ENCODE results near the gene DOCK2. TPM values are rescaled to one million over a fixed set of nuclear protein-coding genes. Genes with fewer than 3 reads are reported as not detected.

The DOCK2 gene
- total RNA-seq, 1 donor from 2014 or later: 1.1 TPM

GRCh38 chr5:169870211-169870610, 233.1 kb downstream of the DOCK2 start:
- Histone ChIP-seq H3K9me3 (ENCODE audit: low read depth) (no peaks in the 10 kb centered on the region), H4K20me1 (ENCODE audit: low read depth) (no peaks in the 10 kb centered on the region), H3K4me1 (peaks cover 17% of the 10 kb centered on the region), H2AFZ (replicated peaks) (peak overlapping the region; percentile 26), H3K4me3 (no peak overlapping the region), H3K9ac (no peak overlapping the region), H3K36me3 (no peaks in the 10 kb centered on the region), H3F3A (ENCODE audit: low read depth) (no peaks in the 10 kb centered on the region), H3K79me2 (ENCODE audit: low read depth) (no peaks in the 10 kb centered on the region), H3K4me2 (no peak overlapping the region), H3K27ac (no peak overlapping the region), H3K27me3 (no peaks in the 10 kb centered on the region)
- Mint-ChIP-seq H3K27me3 (ENCODE audit: insufficient read depth, low read depth) (peaks cover 4% of the 10 kb centered on the region), H3K9me3 (no peaks in the 10 kb centered on the region), H3K4me1 (peaks cover 42% of the 10 kb centered on the region), H3K36me3 (no peaks in the 10 kb centered on the region), H3K4me3 (no peak overlapping the region), H3K27ac (no peak overlapping the region)
- no peak for DNase-seq (ENCODE audit: low spot score)
- no peak for TF ChIP-seq EZH2phosphoT487 (IDR thresholded peaks at IDR 0.05)
- TF ChIP-seq EZH2 (IDR thresholded peaks at IDR 0.05): no peak
- no peak for TF ChIP-seq CTCF (IDR thresholded peaks at IDR 0.05)

GRCh38 chr5:169871826-169872490, 234.9 kb downstream of the DOCK2 start:
- no peaks in the 10 kb centered on the region for H3K9me3 ChIP-seq (ENCODE audit: low read depth)
- H3K36me3 ChIP-seq: no peaks in the 10 kb centered on the region
- no peak overlapping the region for H3K4me3 ChIP-seq
- H3K4me2 ChIP-seq: no peak overlapping the region
- H3K27ac Mint-ChIP-seq: no peak overlapping the region
- peaks cover 17% of the 10 kb centered on the region for H3K4me1 ChIP-seq
- H3K27me3 ChIP-seq: no peaks in the 10 kb centered on the region
- peaks cover 36% of the 10 kb centered on the region for H3K4me1 Mint-ChIP-seq
- no peaks in the 10 kb centered on the region for H3F3A ChIP-seq (ENCODE audit: low read depth)
- H3K27me3 Mint-ChIP-seq (ENCODE audit: insufficient read depth, low read depth): peaks cover 4% of the 10 kb centered on the region
- H3K4me3 Mint-ChIP-seq: no peak overlapping the region
- H3K79me2 ChIP-seq (ENCODE audit: low read depth): no peaks in the 10 kb centered on the region
- no peak overlapping the region for H3K9ac ChIP-seq
- H2AFZ ChIP-seq (replicated peaks): no peak overlapping the region
- no peaks in the 10 kb centered on the region for H3K9me3 Mint-ChIP-seq
- no peak for TF ChIP-seq EZH2 (IDR thresholded peaks at IDR 0.05)
- no peak for TF ChIP-seq CTCF (IDR thresholded peaks at IDR 0.05)
- TF ChIP-seq EZH2phosphoT487 (IDR thresholded peaks at IDR 0.05): no peak
- H4K20me1 ChIP-seq (ENCODE audit: low read depth): no peaks in the 10 kb centered on the region
- no peaks in the 10 kb centered on the region for H3K36me3 Mint-ChIP-seq
- no peak for DNase-seq (ENCODE audit: low spot score)
- H3K27ac ChIP-seq: no peak overlapping the region

- Histone ChIP-seq H3K4me1 (peaks cover 16% of the 10 kb centered on the region), H3K9me3 (ENCODE audit: low read depth) (no peaks in the 10 kb centered on the region), H3K27me3 (no peaks in the 10 kb centered on the region), H3K36me3 (no peaks in the 10 kb centered on the region), H3K4me3 (no peak overlapping the region), H4K20me1 (ENCODE audit: low read depth) (no peaks in the 10 kb centered on the region), H3F3A (ENCODE audit: low read depth) (no peaks in the 10 kb centered on the region), H3K9ac (no peak overlapping the region), H3K27ac (no peak overlapping the region), H3K79me2 (ENCODE audit: low read depth) (no peaks in the 10 kb centered on the region), H3K4me2 (no peak overlapping the region), H2AFZ (replicated peaks) (no peak overlapping the region)
- H3K27ac Mint-ChIP-seq: no peak overlapping the region
- TF ChIP-seq EZH2phosphoT487 (IDR thresholded peaks at IDR 0.05) (no peak), EZH2 (IDR thresholded peaks at IDR 0.05) (no peak), CTCF (IDR thresholded peaks at IDR 0.05) (no peak)
- no peak for DNase-seq (ENCODE audit: low spot score)
- peaks cover 31% of the 10 kb centered on the region for H3K4me1 Mint-ChIP-seq
- H3K27me3 Mint-ChIP-seq (ENCODE audit: insufficient read depth, low read depth): peaks cover 4% of the 10 kb centered on the region
- H3K4me3 Mint-ChIP-seq: no peak overlapping the region
- no peaks in the 10 kb centered on the region for H3K9me3 Mint-ChIP-seq
- H3K36me3 Mint-ChIP-seq: no peaks in the 10 kb centered on the region
Observed at GRCh38 chr5:169873642-169874041, 236.6 kb downstream of the DOCK2 start.

Measured in neural progenitor cell (in vitro differentiated cells).